CD8-positive, alpha-beta memory T cell (primary cell): ENCODE results near the gene CDC34. TPM values are rescaled to one million over a fixed set of nuclear protein-coding genes. Genes with fewer than 3 reads are reported as not detected.

Source experiments
- CTCF ChIA-PET: fragments of 350-600 bp; sonication (Branson Sonifier 250); formaldehyde crosslinking; loops from one replicate; lab custom pipeline; 2021; ENCODE audit warnings: antibody characterized with exemption; lab: Charles Lee
- POLR2A ChIA-PET: fragments of 350-600 bp; sonication (Branson Sonifier 250); formaldehyde crosslinking; loops from one replicate; lab custom pipeline; 2021; ENCODE audit warnings: antibody characterized with exemption; lab: Charles Lee
- DNase-seq, 5 donors: peaks; one replicate each; pipeline versions ENCODE4 v3.0.0 to v3.0.0-alpha.2; 2020 to 2022; ENCODE audit warnings: mixed read lengths in 1 of 5
- H3K27ac ChIP-seq: one replicate; pipeline ENCODE4 v1.7.0; 2013; ENCODE audit warnings: low read depth, mild to moderate bottlenecking, low read length, moderate library complexity
- H3K27me3 ChIP-seq: 2 replicates; pipeline ENCODE4 v1.7.0; 2013; ENCODE audit warnings: low read length, mild to moderate bottlenecking; ENCODE audit not compliant: insufficient read depth, poor library complexity, severe bottlenecking
- H3K36me3 ChIP-seq: 2 replicates; pipeline ENCODE4 v1.7.0; 2013; ENCODE audit warnings: mild to moderate bottlenecking, low read length, moderate library complexity; ENCODE audit not compliant: insufficient read depth
- H3K4me1 ChIP-seq: 2 replicates; pipeline ENCODE4 v1.7.0; 2013; ENCODE audit warnings: mild to moderate bottlenecking, low read length, moderate library complexity; ENCODE audit not compliant: insufficient read depth
- H3K4me3 ChIP-seq: 2 replicates; pipeline ENCODE4 v1.7.0; 2013; ENCODE audit warnings: mild to moderate bottlenecking, low read length
- H3K9me3 ChIP-seq: 2 replicates; pipeline ENCODE4 v1.7.0; 2013; ENCODE audit warnings: mild to moderate bottlenecking, low read length
- H3K27ac Mint-ChIP-seq, 8 donors: one replicate each; pipeline ENCODE4 v1.8.0; 2020 to 2021; ENCODE audit warnings: mixed read lengths in 8 of 8, mild to moderate bottlenecking in 6 of 8, inconsistent platforms in 3 of 8, moderate library complexity in 3 of 8
- H3K27me3 Mint-ChIP-seq, 2 donors: one replicate each; pipeline ENCODE4 v1.8.0; 2020 to 2021; ENCODE audit warnings: mixed read lengths in 2 of 2, mild to moderate bottlenecking in 1 of 2, moderate library complexity in 1 of 2
- H3K36me3 Mint-ChIP-seq, 3 donors: one replicate each; pipeline ENCODE4 v1.8.0; 2020 to 2021; ENCODE audit warnings: mixed read lengths in 3 of 3, inconsistent platforms in 1 of 3, mild to moderate bottlenecking in 1 of 3
- H3K4me1 Mint-ChIP-seq, 3 donors: one replicate each; pipeline ENCODE4 v1.8.0; 2020 to 2021; ENCODE audit warnings: mixed read lengths in 3 of 3, inconsistent platforms in 1 of 3, mild to moderate bottlenecking in 1 of 3
- H3K4me3 Mint-ChIP-seq, 7 donors: one replicate each; pipeline ENCODE4 v1.8.0; 2020 to 2021; ENCODE audit warnings: mixed read lengths in 7 of 7, mild to moderate bottlenecking in 6 of 7, moderate library complexity in 4 of 7, inconsistent platforms in 2 of 7
- H3K9me3 Mint-ChIP-seq, 5 donors: one replicate each; pipeline ENCODE4 v1.8.0; 2020 to 2022; ENCODE audit warnings: mixed read lengths in 5 of 5, mild to moderate bottlenecking in 3 of 5, moderate library complexity in 2 of 5, inconsistent platforms in 1 of 5
- polyA plus RNA-seq: library from polyadenylated mRNA; unstranded; fragments of 300-500 nt; fragmentation: Illumina TruSeq; gene quantifications from one replicate; pipeline ENCODE4 v1.2.3, GENCODE V29; 2021
- total RNA-seq, 2 experiments: library from RNA; stranded (reverse); gene quantifications; one replicate each; pipeline ENCODE4 v1.2.3, GENCODE V29; 2021

CDC34 gene
- total and polyA plus RNA-seq, 3 experiments from 2014 or later, result 46.9 to 57.8 (median 56.9) TPM

DNA sequence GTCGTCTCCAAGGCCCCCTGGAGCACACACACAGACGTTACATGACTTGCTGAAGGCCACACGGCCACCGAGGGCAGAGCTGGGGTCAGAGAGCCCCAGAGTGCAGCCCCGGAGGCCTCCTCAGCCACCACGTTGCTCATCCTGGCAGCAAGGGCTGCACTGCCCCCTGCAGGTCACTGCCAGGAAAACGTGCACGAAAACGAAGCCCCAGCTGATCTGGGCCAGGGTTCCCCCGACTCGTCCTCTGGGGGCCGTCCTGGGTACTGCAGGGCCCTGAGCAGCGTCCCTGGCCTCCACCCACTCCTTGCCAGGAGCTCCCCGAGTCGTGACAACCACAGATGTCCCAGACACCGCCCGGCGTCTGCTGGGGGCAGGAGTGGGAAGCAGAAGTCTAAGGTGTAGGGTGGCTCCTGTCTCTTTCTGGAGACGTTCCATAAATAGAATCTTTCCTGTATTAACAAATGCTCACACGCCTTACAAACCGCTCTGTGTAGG lies 20.9 kb upstream of the CDC34 start:
- peak; percentile 87 to 95 (median 90) for DNase-seq
- CTCF ChIA-PET, result interaction anchor here (0.5 to 4.7 kb wide), 28 partner anchors 8 to 767 kb away, joined by 3 to 55 read pairs (median 4); partner anchors contain the start of genes BSG, CDC34, GZMM and MADCAM1
- Histone ChIP-seq H3K4me3 (peak overlapping the region; percentile 84), H3K27me3 (no peaks in the 10 kb centered on the region), H3K36me3 (no peaks in the 10 kb centered on the region), H3K27ac (peak overlapping the region; percentile 97), H3K4me1 (peaks cover 55% of the 10 kb centered on the region), H3K9me3 (no peaks in the 10 kb centered on the region)
- POLR2A ChIA-PET, result interaction anchor here (0.6 to 2.6 kb wide), 7 partner anchors 11 to 758 kb away, joined by 3 to 18 read pairs (median 4); partner anchors contain the start of genes CDC34 and CIRBP
- Mint-ChIP-seq H3K36me3 (peaks cover 0 to 14% (median 7%) of the 10 kb centered on the region in 3 donors), H3K27ac (peak overlapping the region; percentile 95 to 100 (median 100)), H3K9me3 (no peaks in the 10 kb centered on the region), H3K4me1 (peaks cover 36 to 61% (median 55%) of the 10 kb centered on the region in 3 donors), H3K4me3 (peak overlapping the region; percentile 83 to 95 (median 90)), H3K27me3 (peaks cover 0 to 1% of the 10 kb centered on the region in 2 donors)

DNA sequence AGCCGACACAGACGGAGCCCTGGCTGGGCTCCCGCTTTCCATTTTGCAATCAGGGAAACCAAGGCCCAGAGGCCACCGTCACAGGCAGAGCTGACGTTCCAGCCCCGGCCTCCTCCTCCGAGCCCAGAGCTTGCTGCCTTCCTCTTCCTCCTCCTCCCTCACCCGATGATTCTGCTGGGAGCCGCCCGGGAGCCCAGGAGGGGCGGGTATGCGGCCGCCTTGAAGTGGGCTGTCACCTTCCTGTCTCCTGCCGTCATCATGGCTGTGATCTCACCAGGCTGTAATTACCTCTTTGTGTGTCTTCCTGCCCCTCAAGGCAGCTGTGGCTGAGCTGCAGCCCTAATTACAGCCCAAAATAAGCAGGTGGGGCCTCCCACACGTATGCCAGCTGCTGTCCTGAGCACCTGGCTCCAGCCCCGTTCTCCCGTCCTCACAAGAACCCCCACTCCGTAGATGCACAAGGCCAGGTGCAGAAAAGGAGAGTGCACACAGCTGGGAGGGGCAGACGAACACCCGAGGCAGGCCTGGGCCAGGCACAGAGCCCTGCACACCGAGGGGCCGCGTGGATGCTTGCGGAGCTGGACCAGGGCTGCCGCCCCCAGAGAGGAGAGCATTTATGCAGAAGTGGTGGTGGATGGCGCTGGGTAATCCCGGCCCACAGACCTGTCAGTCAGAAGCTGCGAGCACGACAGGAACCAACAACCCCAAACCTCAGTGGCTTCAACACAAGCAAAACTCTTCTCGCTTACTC lies 20.3 kb upstream of the CDC34 start:
- peak overlapping the region; percentile 95 to 100 (median 100) for H3K27ac Mint-ChIP-seq
- no peaks in the 10 kb centered on the region for H3K36me3 ChIP-seq
- peak overlapping the region; percentile 97 for H3K27ac ChIP-seq
- peak overlapping the region; percentile 83 to 95 (median 90) for H3K4me3 Mint-ChIP-seq
- H3K4me1 Mint-ChIP-seq, result peaks cover 35 to 59% (median 52%) of the 10 kb centered on the region in 3 donors
- peaks cover 49% of the 10 kb centered on the region for H3K4me1 ChIP-seq
- no peaks in the 10 kb centered on the region for H3K9me3 ChIP-seq
- H3K36me3 Mint-ChIP-seq, result peaks cover 0 to 14% (median 7%) of the 10 kb centered on the region in 3 donors
- ChIA-PET CTCF (interaction anchor here (0.5 to 4.7 kb wide), 30 partner anchors 8 to 766 kb away, joined by 3 to 55 read pairs (median 4); partner anchors contain the start of genes BSG, CDC34, GZMM and MADCAM1), POLR2A (interaction anchor here (0.8 to 2.6 kb wide), 6 partner anchors 10 to 758 kb away, joined by 3 to 18 read pairs (median 5); partner anchors contain the start of genes CDC34 and CIRBP)
- H3K27me3 Mint-ChIP-seq, result peaks cover 0 to 1% of the 10 kb centered on the region in 2 donors
- no peaks in the 10 kb centered on the region for H3K27me3 ChIP-seq
- no peaks in the 10 kb centered on the region for H3K9me3 Mint-ChIP-seq
- DNase-seq, result peak; percentile 87 to 97 (median 95)
- H3K4me3 ChIP-seq, result peak overlapping the region; percentile 84

DNA sequence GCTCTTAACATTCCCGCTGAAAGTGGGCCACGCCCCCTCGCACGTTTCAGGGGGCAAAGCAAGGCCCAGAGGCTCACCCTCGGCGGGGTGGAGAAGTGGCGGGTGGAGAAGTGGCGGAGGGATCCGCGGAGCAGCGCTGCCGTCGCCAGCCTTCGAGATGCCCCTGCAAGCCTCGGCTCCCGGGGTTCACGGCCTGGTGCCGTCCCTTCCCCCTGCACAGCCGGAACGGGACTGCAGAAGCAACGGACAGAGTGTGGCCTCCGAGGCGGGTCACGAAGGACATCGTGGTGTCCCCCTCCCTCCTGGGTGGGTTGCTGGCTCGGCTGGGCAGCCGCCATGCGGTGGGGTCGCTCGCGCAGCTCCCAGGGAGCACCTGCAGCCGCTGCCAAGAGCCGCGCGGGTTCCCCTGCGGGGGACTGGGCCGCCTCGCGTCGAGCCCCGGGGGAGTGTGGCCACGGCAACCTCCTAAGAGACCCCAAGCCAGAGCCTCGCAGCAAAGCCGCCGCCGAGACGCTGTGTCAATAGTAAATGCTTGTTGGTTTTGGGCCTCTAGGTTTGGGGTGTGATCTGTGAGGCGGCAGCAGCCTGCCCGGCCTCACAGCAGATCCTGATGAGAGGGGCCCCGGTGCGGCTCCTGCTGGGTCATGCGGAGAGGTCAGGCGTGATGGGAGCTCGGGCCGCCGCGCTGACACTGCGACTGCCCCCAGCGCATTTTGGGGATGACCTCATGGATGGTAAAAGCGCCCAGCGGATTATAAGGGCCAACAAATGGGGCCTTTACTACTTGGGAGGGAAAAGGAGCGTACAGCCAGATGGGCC lies 18.8 kb upstream of the CDC34 start:
- H3K4me3 Mint-ChIP-seq, result peak overlapping the region in 1 of 7 donors; percentile 91
- Histone ChIP-seq H3K36me3 (no peaks in the 10 kb centered on the region), H3K4me1 (peaks cover 47% of the 10 kb centered on the region), H3K9me3 (no peaks in the 10 kb centered on the region), H3K4me3 (no peak overlapping the region), H3K27ac (no peak overlapping the region), H3K27me3 (no peaks in the 10 kb centered on the region)
- H3K4me1 Mint-ChIP-seq, result peaks cover 35 to 59% (median 48%) of the 10 kb centered on the region in 3 donors
- CTCF ChIA-PET, result interaction anchor here (4.7 kb wide), 1 partner anchor 18 kb away, joined by 55 read pairs; the partner anchor contains the start of gene CDC34
- H3K27me3 Mint-ChIP-seq, result peaks cover 0 to 1% of the 10 kb centered on the region in 2 donors
- no peak for DNase-seq
- POLR2A ChIA-PET, result no interaction called here
- peak overlapping the region; percentile 61 to 100 (median 100) for H3K27ac Mint-ChIP-seq
- peaks cover 0 to 9% (median 7%) of the 10 kb centered on the region in 3 donors for H3K36me3 Mint-ChIP-seq
- H3K9me3 Mint-ChIP-seq, result no peaks in the 10 kb centered on the region

DNA sequence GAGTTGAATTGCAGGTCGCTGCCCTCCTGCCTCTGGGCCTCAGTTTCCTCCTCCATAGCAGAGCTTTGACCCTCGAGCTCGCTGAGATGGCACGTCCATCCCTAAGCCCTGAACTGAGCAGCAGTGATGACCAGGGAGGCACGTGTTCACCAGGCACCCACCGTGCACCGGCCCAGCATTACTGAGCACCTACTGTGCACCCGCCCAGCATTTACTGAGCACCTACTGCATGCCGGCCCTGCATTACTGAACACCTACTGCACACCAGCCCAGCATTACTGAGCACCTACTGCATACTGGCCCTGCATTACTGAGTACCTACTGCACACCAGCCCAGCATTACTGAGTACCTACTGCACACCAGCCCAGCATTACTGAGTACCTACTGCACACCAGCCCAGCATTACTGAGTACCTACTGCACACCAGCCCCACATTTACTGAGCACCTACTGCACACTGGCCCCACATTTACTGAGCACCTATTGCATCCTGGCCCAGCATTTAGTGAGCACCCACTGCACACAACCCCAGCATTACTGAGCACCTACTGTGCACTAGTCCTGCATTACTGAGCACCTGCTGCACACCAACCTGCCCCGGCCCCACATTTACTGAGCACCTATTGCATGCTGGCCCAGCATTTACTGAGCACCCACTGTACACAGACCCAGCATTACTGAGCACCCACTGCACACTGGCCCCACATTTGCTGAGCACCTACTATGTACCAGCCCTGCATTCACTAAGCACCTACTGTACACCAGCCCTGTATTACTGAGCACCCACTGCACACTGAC lies 18.0 kb upstream of the CDC34 start:
- peaks cover 29 to 51% (median 40%) of the 10 kb centered on the region in 3 donors for H3K4me1 Mint-ChIP-seq
- no peaks in the 10 kb centered on the region for H3K9me3 Mint-ChIP-seq
- DNase-seq, result no peak
- H3K27me3 Mint-ChIP-seq, result peaks cover 0 to 1% of the 10 kb centered on the region in 2 donors
- peaks cover 39% of the 10 kb centered on the region for H3K4me1 ChIP-seq
- H3K4me3 ChIP-seq, result no peak overlapping the region
- no peak overlapping the region for H3K4me3 Mint-ChIP-seq
- no peak overlapping the region for H3K27ac ChIP-seq
- H3K36me3 Mint-ChIP-seq, result peaks cover 0 to 7% (median 7%) of the 10 kb centered on the region in 3 donors
- ChIA-PET CTCF (interaction anchor here (4.7 kb wide), 1 partner anchor 17 kb away, joined by 55 read pairs; the partner anchor contains the start of gene CDC34), POLR2A (no interaction called here)
- peak overlapping the region; percentile 15 to 94 (median 78) for H3K27ac Mint-ChIP-seq
- H3K36me3 ChIP-seq, result no peaks in the 10 kb centered on the region
- H3K27me3 ChIP-seq, result no peaks in the 10 kb centered on the region
- no peaks in the 10 kb centered on the region for H3K9me3 ChIP-seq

DNA sequence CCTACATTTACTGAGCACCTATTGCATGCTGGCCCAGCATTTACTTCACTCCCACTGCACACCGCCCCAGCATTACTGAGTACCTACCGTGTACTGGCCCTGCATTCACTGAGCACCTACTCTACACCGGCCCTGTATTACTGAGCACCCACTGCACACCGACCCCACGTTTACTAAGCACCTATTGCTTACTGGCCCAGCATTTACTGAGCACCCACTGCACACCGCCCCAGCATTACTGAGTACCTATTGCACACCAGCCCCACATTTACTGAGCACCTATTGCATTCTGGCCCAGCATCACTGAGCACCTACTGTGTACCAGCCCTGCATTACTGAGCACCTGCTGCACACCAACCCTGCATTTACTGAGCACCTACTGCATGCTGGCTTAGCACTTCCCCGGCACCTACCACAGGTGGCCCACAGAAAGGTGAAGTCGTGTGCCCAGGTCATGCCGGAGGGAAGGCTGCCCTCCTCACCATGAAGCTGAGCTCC lies 17.3 kb upstream of the CDC34 start:
- Histone ChIP-seq H3K27ac (no peak overlapping the region), H3K4me1 (peaks cover 33% of the 10 kb centered on the region), H3K27me3 (no peaks in the 10 kb centered on the region), H3K4me3 (no peak overlapping the region), H3K36me3 (no peaks in the 10 kb centered on the region), H3K9me3 (no peaks in the 10 kb centered on the region)
- Mint-ChIP-seq H3K9me3 (no peaks in the 10 kb centered on the region), H3K4me1 (peaks cover 24 to 45% (median 35%) of the 10 kb centered on the region in 3 donors), H3K36me3 (peaks cover 0 to 7% (median 7%) of the 10 kb centered on the region in 3 donors), H3K27me3 (peaks cover 0 to 1% of the 10 kb centered on the region in 2 donors), H3K4me3 (peak overlapping the region in 1 of 7 donors; percentile 65), H3K27ac (peak overlapping the region; percentile 15 to 94 (median 78))
- ChIA-PET CTCF (interaction anchor here (0.9 kb wide), 1 partner anchor 7 kb away, joined by 4 read pairs; no protein-coding TSS in a partner anchor), POLR2A (no interaction called here)
- DNase-seq, result no peak

DNA sequence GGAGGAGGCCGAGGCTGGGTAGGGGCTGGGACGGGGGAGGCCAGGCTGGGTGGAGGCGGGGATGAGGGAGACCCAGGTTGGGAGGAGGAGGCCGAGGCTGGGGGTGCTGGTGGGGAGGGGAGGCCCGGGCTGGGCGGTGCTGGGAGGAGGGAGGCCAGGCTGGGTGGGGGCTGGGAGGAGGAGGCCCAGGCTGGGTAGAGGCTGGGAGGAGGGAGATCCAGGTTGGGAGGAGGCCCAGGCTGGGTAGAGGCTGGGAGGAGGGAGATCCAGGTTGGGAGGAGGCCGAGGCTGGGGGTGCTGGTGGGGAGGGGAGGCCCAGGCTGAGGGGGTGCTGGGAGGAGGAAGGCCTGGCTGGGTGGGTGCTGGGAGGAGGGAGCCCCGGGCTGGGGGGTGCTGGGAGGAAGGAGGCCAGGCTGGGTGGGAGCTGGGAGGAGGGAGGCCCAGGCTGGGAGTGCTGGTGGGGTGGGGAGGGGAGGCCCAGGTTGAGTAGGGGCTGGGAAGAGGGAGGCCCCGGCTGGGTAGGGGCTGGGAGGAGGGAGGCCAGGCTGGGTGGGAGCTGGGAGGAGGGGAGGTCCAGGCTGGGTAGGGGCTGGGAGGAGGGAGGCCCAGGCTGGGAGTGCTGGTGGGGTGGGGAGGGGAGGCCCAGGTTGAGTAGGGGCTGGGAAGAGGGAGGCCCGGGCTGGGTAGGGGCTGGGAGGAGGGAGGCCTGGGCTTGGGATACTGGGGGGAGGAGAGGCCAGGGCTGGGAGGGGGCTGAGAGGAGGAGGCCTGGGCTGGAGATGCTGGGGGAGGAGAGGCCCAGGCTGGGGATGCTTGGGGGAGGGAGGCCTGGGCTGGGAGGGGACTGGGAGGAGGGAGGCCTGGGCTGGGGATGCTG lies 13.6 kb upstream of the CDC34 start:
- no peak for DNase-seq
- Histone ChIP-seq H3K36me3 (no peaks in the 10 kb centered on the region), H3K4me1 (no peaks in the 10 kb centered on the region), H3K4me3 (no peak overlapping the region), H3K9me3 (no peaks in the 10 kb centered on the region), H3K27ac (no peak overlapping the region), H3K27me3 (no peaks in the 10 kb centered on the region)
- H3K9me3 Mint-ChIP-seq, result no peaks in the 10 kb centered on the region
- no peaks in the 10 kb centered on the region for H3K27me3 Mint-ChIP-seq
- no peak overlapping the region for H3K4me3 Mint-ChIP-seq
- POLR2A ChIA-PET, result no interaction called here
- CTCF ChIA-PET, result interaction anchor here (0.9 to 2.3 kb wide), 4 partner anchors 7 to 56 kb away, joined by 3 to 7 read pairs (median 6); partner anchors contain the start of gene TPGS1
- H3K27ac Mint-ChIP-seq, result peak overlapping the region in 1 of 8 donors; percentile 35
- H3K4me1 Mint-ChIP-seq, result peaks cover 15 to 22% (median 21%) of the 10 kb centered on the region in 3 donors
- peaks cover 0 to 6% (median 4%) of the 10 kb centered on the region in 3 donors for H3K36me3 Mint-ChIP-seq
